Gastroesophageal sphincter (tissue), 3 donors: ENCODE results near the gene MAP1LC3A.

Experiments
- EP300 ChIP-seq: sonication (generic); formaldehyde crosslinking; IDR thresholded peaks from one replicate; pipeline ENCODE4 v1.6.1; 2017; ENCODE audit warnings: antibody characterized with exemption, mild to moderate bottlenecking
- POLR2A ChIP-seq, 2 donors: fragments of 450-650 bp; IDR thresholded peaks; one replicate each; pipeline ENCODE4 v1.6.1; 2017; ENCODE audit warnings: antibody characterized with exemption in 2 of 2, mild to moderate bottlenecking in 2 of 2, moderate library complexity in 1 of 2
- POLR2AphosphoS5 ChIP-seq: sonication (generic); formaldehyde crosslinking; IDR thresholded peaks from one replicate; pipeline ENCODE4 v1.6.1; 2017; ENCODE audit warnings: antibody characterized with exemption
- TF ChIP-seq, protein P1 (sequence below), 4 experiments: fragments of 200-600 bp in 2 of 4; fragments of 450-650 bp in 2 of 4; sonication (generic) in 1 of 4; IDR thresholded peaks; one replicate each; pipeline ENCODE4 v1.5.1; 2017 to 2019; ENCODE audit warnings: antibody characterized with exemption in 4 of 4, mild to moderate bottlenecking in 2 of 4, moderate library complexity in 2 of 4

DNA sequence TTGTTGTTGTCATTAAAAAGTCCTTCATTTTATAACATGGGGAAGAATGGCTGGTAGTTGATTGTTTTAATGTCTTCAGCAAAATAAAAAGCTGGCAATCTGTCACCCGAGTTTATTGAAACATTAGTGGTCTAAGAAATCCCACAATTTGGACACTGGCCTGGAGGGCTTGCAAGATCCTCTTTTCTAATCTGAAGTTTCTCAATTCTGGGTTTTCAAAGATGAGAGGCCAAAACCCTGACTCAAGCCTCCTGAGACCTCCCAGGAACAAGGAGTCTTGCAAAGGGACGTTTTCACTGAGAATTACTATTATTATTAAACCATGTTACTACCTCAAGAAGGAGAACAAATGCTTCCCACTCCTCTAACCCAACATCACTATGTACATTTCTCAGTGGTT, 19.5 kb downstream of the MAP1LC3A start:
- no peak for TF ChIP-seq POLR2A (IDR thresholded peaks at IDR 0.05)
- no peak for TF ChIP-seq EP300
- TF ChIP-seq, protein P1, sequence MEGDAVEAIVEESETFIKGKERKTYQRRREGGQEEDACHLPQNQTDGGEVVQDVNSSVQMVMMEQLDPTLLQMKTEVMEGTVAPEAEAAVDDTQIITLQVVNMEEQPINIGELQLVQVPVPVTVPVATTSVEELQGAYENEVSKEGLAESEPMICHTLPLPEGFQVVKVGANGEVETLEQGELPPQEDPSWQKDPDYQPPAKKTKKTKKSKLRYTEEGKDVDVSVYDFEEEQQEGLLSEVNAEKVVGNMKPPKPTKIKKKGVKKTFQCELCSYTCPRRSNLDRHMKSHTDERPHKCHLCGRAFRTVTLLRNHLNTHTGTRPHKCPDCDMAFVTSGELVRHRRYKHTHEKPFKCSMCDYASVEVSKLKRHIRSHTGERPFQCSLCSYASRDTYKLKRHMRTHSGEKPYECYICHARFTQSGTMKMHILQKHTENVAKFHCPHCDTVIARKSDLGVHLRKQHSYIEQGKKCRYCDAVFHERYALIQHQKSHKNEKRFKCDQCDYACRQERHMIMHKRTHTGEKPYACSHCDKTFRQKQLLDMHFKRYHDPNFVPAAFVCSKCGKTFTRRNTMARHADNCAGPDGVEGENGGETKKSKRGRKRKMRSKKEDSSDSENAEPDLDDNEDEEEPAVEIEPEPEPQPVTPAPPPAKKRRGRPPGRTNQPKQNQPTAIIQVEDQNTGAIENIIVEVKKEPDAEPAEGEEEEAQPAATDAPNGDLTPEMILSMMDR (IDR thresholded peaks at IDR 0.05), result no peak
- no peak for TF ChIP-seq POLR2AphosphoS5
